ENCODE measurements around the gene DEFB108B.
A peak's percentile ranks its signal among the peaks of the same experiment; 100 is the strongest.
"Not testable (repeated sequence)": the region's sequence is repeated elsewhere in the genome, so short reads cannot be mapped to it uniquely, and the experiment has no call there.

DEFB108B gene

GRCh38 chr11:71832811-71833210 lies at the start of gene DEFB108B:
DEFB108B (plus strand) TSS chr11:71833200; CDS start chr11:71833200, 0 bp downstream.
- DNase-seq: not testable (repeated sequence)

DNA sequence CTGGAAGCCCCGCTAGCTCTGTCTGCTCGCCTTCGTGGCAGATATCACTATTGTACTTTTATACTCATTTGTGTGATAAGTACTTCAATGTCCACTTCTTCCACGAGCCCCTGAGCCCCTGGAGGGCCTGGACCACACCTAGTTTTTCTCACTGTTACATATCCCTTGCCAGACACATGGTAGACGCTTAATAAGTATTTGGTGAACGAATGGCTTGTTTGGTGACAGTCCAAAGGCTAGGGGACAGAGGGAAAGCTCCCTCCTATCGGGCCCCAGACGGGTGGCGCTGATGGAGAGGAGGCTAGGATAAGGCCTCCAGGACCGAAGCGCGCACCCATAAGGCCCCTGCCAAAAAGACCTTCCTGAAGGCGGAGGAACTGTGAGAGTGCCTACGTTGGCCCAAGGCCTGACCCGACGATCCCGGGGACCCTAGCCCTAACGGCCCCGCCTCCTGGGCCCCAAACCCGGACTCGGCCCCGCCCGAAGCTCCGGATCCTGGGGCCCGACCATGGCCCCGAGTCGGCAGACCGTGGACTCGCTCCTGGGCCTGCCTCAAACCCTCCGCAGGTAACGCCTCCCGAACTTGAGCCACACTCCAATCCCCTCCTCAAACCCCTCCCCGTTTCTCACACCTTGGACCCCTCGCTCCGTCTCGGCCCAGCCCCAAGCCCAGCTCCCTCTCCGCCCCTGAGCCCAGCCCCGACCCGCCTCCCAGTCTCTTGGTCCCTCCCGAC lies 46.7 kb upstream of the DEFB108B start:
- DNase-seq: not testable (repeated sequence)

DNA sequence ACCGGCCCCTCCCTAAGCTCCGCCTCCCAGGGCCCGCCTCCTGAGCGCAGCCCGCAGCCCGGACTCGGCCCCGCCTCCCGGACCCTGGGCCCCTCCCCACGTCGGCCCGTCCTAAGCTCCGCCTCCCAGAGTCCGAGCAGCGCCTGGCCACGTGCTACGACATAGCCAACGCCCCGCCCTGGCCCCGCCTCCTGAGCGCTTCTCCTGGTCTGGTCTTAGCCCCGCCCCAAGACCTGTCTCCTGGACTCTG lies 46.2 kb upstream of the DEFB108B start:
- peak; percentile 97 for DNase-seq

DNA sequence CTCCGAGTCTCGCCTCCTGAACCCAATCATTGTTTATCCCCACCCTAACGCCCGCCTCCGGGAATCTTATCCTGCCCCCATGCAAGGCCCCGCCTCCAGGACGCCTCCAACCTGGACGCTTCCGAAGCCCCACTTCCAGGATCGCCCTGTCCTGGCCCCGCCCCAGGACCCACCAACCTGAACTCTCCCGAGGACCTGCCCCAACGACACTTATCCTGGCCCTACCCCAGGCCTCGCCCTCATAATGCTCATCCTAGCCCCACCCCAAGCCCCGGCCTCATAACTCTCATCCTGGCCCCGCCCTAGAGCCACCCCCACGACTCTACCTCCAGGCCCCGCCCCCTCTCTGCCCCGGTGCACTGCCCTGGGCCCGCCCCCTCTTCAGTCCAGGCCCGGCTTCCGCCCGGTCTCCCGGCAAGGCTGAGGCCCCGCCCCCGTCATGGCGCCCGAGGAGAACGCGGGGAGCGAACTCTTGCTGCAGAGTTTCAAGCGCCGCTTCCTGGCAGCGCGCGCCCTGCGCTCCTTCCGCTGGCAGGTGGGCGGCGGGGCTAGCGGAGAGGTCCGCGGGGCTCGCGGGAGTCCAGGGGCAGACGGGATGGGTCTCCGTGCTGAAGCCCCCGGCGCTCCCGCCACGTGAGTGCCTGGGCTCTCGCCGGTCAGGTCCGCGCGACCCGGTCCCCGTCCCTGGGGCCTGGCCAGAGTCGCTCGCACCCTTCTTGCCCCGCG lies 45.7 kb upstream of the DEFB108B start:
- peak; percentile 89 for DNase-seq

- not testable (repeated sequence) for DNase-seq
Observed at GRCh38 chr11:71787824-71788454, 45.1 kb upstream of the DEFB108B start.

- not testable (repeated sequence) for DNase-seq
Observed at GRCh38 chr11:71789444-71790196, 43.4 kb upstream of the DEFB108B start.

DNA sequence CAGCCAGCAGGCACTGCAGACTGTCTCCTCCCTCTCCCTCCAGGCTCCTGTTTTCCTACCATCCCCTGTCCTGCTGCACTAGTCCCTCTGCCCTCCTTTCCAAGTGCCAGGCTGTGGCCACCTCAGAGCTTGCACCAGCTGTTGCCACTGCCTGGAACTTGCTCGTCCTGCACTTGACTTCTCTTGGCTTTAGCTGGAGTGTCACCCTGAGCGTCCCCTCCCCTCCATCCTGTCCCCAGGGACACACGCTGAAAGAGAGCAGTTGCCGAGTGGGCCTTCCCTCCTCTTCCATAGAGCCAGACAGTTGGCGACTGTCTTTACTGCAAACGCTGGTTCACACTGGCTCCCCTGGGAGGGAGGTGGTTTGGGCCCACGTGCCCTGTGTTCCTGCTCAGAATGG lies 41.9 kb upstream of the DEFB108B start:
- not testable (repeated sequence) for DNase-seq

DNA sequence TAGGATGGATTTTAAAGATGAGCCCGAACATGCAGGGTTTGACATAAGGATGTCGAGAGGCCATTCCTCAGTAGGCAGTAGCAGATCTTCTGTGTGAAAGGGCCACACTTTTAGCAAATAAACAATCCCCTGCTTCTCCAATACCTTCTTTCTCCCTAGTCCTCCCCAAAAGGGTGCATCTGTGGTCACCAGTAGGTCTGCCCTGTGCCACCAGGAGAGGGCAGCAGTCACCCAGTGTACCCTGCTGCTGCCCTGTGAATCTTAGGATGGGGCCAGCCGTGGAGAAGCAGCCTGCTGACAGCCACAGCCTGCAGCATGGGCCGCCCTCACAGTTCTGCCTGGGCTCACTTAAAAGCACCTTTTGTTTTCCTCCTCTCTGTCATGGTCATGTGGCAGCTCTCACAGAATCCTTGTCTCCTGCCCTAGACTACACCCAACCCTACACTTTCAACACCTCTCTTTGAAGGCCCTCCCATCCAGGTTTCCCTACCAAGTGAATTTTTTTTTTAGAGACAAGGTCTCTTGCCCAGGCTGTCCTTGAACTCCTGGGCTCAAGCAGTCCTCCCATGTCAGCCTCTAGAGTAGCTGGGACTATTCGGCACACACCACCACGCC lies 40.3 kb upstream of the DEFB108B start:
- DNase-seq: peak; percentile 2

DNA sequence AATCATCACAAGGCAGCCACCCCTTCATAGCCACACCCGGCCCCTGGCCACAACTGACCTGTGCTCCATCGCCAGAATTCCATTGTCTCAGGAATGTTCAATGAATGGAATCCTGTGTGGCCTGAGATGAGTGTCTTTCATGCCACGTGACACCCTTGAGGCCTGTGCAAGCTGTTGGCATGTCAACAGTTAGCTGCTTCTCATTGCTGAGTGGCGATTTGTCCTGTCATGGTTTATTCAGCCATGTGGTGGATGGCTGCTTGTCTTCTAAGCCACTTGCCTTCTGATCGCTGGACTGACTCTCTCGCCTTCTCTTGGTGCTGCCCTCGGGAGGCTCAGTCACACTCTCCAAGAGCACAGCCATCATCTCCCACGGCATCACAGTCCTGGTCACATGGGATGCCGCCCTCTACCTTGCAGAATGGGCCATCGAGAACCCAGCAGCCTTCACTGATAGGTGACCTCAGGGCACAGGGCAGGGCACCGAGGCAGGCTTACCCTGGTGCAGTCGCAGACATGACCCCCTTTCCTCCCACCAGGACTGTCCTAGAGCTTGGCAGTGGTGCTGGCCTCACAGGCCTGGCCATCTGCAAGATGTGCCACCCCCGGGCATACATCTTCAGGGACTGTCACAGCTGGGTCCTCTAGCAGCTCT lies 38.5 kb upstream of the DEFB108B start:
- DNase-seq: not testable (repeated sequence)

- DNase-seq: not testable (repeated sequence)
Observed at GRCh38 chr11:71795236-71795635, 37.8 kb upstream of the DEFB108B start.

- not testable (repeated sequence) for DNase-seq
Observed at GRCh38 chr11:71796016-71796415, 37.0 kb upstream of the DEFB108B start.

DNA sequence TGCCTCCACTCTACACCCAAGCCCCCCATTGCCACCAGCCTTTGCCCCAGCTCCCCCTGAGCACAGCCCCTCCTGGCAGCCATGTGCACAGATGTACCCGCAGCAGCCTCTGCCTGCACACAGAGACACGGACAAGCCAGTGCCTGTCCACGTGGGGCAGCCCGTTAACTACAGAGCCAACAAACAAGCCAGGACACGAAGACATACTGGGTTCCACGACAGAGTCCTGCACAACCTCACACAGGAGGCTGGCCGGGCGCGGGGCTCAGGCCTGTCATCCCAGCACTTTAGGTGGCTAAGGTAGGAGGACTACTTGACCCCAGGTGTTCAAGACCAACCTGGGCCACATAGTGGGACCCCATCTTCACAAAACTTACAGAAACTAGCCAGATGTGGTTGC lies 36.2 kb upstream of the DEFB108B start:
- not testable (repeated sequence) for DNase-seq

GRCh38 chr11:71799556-71800128 lies 33.4 kb upstream of the DEFB108B start:
- not testable (repeated sequence) for DNase-seq

DNA sequence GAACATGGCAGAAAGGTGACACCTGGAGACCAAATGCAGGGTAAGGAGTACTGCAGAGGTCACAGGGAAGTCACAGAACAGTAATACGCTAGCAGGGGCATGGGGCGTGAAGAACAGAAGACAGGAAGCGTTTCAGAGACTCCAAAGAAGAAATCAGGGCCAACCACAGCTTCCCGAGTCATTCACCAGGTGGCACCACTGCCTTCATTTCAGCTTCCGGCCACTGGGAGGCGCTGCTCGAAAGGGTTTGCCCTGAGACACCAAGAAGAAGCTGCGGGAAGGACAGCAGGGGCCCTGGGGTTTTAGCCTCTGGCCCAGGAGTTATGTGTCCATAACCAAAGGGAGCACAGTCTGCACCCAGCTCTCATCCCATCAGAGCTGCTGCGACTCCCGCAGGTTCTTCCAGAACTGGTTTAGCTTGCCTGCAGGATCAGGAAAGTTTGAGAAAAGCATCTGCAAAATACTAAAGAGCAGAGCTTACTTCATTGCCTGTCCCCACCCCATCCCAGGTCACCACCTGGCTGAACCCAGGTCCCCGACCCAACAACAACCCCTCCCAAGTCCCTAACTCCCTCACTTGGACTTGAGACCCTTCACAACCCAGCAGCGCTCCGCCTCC lies 32.6 kb upstream of the DEFB108B start:
- peak; percentile 70 for DNase-seq

- not testable (repeated sequence) for DNase-seq
Observed at GRCh38 chr11:71801026-71801425, 32.0 kb upstream of the DEFB108B start.

DNA sequence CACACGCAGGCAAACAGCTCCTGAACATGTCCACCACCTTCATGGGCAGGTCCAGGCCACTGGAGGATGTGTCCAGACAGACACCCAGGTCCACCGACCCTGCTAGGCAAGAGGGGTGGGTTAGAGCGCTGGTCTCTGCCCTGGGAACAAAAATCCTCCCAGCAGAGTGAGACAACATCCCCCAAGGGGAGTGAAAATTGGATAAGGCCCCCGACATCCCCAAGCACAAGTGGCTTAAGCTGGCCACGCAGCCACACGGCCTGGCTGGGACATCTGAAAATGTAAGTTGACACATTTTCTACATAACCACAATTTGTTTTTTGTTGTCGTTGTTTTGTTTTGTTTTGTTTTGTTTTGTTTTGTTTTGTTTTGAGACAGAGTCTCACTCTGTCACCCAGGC lies 30.1 kb upstream of the DEFB108B start:
- not testable (repeated sequence) for DNase-seq

DNA sequence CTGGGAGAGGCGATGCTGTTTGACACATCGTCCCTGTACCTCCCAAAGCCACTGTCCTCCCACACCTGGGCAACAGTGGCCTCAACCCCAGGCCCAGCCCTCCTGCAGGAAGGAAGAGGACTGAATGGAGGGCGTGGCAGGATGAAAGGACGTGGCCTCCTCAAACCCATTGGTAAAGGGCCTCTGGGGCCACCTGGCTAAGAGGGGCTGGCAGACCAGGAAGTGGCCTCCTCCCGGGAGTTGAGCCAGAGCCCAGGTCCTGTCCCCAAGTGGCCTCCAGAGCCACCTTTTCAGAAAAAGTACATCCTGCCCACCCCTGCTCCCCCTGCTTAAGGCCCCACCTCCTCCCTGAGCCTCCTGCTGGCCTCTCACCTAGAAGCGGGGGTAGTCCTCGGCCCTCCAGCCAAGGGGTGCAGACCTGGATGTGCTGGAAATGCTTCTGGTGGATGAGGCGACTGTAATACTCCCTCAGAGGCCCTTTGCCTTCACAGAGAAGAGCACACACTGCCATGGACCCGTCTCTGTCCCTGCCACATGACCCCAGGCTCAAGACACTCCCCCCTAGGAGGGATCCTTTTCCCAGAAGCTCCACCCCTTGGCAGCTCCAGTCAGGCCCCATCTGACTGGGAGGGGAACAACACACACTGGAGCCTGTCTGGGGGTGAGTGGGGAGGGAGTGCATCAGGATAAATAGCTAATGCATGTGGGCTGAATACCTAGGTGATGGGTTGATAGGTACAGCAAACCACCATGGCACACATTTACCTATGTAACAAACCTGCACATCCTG lies 28.6 kb upstream of the DEFB108B start:
- DNase-seq: not testable (repeated sequence)

DNA sequence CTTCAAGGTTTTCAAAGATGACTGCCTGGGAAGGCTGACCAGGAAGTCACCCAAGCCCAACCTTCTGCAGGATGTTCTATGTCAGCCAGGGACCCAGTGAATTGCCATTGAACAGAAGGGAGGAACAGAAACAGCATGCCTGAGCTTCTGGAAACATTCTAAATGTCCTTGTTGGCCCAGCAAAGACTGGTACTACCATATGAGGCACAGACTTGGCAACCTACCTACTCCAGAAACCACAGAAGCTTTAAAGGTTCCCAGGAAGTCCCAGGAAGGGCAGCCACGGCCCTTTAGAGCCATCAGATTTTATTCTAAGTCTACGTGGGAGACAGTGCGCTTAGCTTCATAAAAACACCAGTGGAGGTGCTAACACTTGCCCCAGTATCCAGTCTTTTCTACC lies 20.5 kb upstream of the DEFB108B start:
- not testable (repeated sequence) for DNase-seq

GRCh38 chr11:71813481-71814355 lies 19.3 kb upstream of the DEFB108B start:
- peak; percentile 84 for DNase-seq

Measured in midbrain (tissue), 1 donor.